PFSK-1 (cell line): ENCODE results near the gene CD48.

Source experiments
- FOXP2 ChIP-seq: optimal IDR thresholded peaks from 2 replicates; pipeline ENCODE3; 2011; ENCODE audit warnings: borderline replicate concordance, control low read depth, inconsistent platforms; ENCODE audit not compliant: insufficient read depth; ENCODE audit errors: extremely low read length, extremely low read depth
- POLR2AphosphoS5 ChIP-seq: IDR thresholded peaks from 2 replicates; pipeline ENCODE4 v1.6.1; 2012; ENCODE audit warnings: low read depth, mild to moderate bottlenecking, control low read depth, low read length, moderate library complexity
- REST ChIP-seq, 2 experiments: IDR thresholded peaks; 2 replicates each; pipeline versions ENCODE4 v1.6.1 to v1.8.0; 2011 to 2012; ENCODE audit warnings: low read depth in 2 of 2, low read length in 2 of 2, control low read depth in 1 of 2, inconsistent platforms in 1 of 2, mild to moderate bottlenecking in 1 of 2, moderate library complexity in 1 of 2; ENCODE audit not compliant: insufficient read depth in 1 of 2
- SIN3A ChIP-seq: IDR thresholded peaks from 2 replicates; pipeline ENCODE4 v1.6.1; 2012; ENCODE audit warnings: mild to moderate bottlenecking, low read length, moderate library complexity, borderline replicate concordance; ENCODE audit not compliant: insufficient read depth
- TAF1 ChIP-seq: IDR thresholded peaks from 2 replicates; pipeline ENCODE4 v1.6.1; 2012; ENCODE audit warnings: low read length, control low read depth, borderline replicate concordance; ENCODE audit not compliant: insufficient read depth

Gene CD48

GRCh38 chr1:160645386-160646130, 66.1 kb downstream of the CD48 start:
- TF ChIP-seq POLR2AphosphoS5 (no peak), TAF1 (no peak), SIN3A (no peak), FOXP2 (no peak), REST (IDR thresholded peaks at IDR 0.05; ENCODE audit: insufficient read depth in 1 of 2, low read depth in 2 of 2, low read length in 2 of 2) (no peak)

- TF ChIP-seq FOXP2 (no peak), POLR2AphosphoS5 (no peak), SIN3A (no peak), TAF1 (no peak), REST (IDR thresholded peaks at IDR 0.05; ENCODE audit: insufficient read depth in 1 of 2, low read depth in 2 of 2, low read length in 2 of 2) (no peak)
Measured at GRCh38 chr1:160644399-160644798, 67.2 kb downstream of the CD48 start.

- TF ChIP-seq POLR2AphosphoS5 (no peak), SIN3A (no peak), TAF1 (no peak), REST (IDR thresholded peaks at IDR 0.05; ENCODE audit: insufficient read depth in 1 of 2, low read depth in 2 of 2, low read length in 2 of 2) (no peak), FOXP2 (no peak)
Measured at GRCh38 chr1:160643138-160643537, 68.5 kb downstream of the CD48 start.

- TF ChIP-seq POLR2AphosphoS5 (no peak), REST (IDR thresholded peaks at IDR 0.05; ENCODE audit: insufficient read depth in 1 of 2, low read depth in 2 of 2, low read length in 2 of 2) (no peak), FOXP2 (no peak), TAF1 (no peak), SIN3A (no peak)
Measured at GRCh38 chr1:160642281-160642644, 69.4 kb downstream of the CD48 start.
